Fibroblast of skin of back (primary cell): ENCODE data around the gene ATP13A2.
"Not testable (repeated sequence)": the region's sequence is repeated elsewhere in the genome, so short reads cannot be mapped to it uniquely, and the experiment has no call there.

Experiments
- DNase-seq: peaks from one replicate; pipeline ENCODE4 v3.0.0-alpha.2; 2013

Gene ATP13A2

DNA sequence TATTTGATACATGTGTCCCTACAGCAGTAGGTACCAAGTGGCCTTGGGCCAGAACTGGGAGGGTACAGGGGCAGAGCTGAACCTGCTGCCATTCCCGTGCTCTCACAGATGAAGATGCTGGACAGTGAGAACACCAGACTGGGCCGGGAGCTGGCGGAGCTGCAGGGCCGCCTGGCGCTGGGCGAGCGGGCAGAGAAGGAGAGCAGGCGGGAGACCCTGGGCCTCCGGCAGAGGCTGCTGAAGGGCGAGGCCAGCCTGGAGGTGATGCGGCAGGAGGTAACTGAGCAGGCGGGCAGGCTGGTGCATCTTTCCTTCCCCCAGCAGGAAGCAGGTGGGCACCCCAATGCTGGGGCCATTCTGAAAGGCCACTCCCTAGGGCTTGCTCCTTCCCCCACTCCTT, 53.3 kb downstream of the ATP13A2 start:
- DNase-seq = no peak

DNA sequence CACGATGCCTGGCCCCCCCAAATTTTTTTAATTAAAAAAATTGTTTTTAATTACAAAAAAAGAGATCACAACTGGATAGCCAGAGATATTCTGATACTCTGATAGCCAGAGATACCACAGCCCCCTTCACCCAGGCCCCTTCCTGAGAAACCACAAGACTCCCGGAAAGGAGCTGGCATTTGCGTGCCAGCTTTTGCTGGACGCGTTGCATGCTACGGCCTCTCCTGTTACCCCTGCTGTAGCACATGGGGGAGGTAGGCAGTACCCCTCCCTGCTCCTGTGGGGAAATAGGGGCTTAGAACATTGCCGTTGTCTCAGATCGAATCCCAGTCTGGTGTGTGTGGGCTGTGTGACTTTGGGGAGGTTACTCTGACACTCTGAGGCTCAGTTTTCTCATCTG, 54.0 kb downstream of the ATP13A2 start:
- no peak for DNase-seq

DNA sequence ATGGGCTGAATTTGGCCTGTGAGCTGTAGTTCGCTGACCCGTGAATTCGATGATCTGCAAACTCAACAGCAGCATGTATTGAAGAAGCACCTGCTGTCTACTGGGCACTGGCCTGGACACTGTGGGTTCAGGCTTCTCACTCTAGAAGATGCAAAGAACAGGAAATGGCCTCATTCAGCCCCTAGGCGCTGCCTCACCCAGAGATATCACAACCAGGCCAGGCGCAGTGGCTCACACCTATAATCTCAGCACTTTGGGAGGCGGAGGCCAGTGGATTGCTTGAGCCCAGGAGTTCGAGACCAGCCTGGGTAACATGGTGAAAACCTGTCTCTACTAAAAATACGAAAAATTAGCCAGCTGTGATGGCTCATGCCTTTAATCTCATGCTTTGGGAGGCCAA, 55.0 kb downstream of the ATP13A2 start:
- DNase-seq = no peak

DNA sequence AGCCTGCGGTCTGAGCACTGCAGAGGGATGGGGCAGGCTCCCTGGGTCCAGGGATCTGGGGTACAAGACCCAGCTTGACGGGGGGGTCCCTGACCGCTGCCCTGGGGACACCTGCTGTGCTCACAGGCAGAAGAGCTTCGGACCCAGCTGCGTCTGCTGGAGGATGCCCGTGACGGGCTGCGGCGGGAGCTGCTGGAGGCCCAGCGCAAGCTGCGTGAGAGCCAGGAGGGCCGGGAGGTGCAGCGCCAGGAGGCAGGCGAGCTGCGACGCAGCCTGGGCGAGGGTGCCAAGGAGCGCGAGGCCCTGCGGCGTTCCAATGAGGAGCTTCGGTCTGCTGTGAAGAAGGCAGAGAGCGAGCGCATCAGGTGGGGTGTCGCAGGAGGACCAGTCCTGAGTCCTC, 56.5 kb downstream of the ATP13A2 start:
- no peak for DNase-seq

DNA sequence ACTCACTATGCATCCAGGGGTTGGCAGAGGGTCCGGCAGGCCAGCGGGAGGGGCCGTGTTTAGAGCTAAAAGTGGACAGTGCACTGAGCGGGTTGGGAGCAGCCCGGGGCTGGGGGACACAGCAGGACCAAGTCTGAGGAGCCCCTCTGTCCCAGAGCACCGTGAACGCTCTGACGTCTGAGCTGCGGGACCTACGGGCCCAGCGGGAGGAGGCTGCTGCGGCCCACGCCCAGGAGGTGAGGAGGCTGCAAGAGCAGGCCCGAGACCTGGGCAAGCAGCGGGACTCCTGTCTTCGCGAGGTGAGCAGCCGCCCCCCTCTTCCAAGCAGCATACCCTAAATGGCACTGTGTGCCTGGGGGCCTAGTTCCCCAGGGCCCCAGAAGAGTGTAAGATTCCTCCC, 57.1 kb downstream of the ATP13A2 start:
- no peak for DNase-seq

DNA sequence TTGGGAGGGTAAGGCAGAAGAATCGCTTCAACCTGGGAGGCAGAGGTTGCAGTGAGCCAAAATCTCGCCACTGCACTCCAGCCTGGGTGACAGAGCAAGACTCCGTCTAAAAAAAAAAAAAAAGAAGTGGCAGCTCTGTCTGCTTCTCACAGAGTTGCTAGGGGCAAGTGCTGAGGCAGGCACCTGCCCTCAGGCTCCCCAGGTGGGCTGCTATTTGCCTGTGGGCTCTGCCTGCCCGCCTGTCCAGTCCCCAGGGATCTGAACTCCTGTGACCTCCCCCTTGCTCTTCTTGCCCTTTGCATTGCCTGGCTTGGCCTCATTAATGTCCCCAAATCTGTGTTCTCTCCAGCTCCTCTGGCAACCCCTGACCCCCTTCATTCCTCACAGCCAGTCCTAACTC, 59.4 kb downstream of the ATP13A2 start:
- DNase-seq = not testable (repeated sequence)

DNA sequence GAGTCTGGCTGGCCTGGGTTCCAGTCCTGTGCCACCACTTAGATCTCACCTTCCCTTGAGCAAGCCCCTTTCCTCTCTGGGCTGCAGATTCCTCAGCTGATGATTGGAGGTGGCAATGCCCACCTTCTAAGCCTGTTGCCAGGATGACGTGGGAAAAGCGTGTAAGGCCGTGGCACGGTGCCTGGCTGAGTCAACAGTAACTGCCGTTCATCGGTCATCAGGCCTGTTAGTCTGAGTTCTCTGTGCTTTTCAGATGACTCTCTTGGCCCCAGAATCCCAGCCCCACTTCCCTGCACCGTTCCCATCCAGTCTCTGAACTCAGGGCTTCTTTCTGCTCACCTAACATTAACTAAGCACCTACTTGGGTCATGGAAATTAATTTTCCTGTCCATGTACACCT, 62.7 kb downstream of the ATP13A2 start:
- not testable (repeated sequence) for DNase-seq

DNA sequence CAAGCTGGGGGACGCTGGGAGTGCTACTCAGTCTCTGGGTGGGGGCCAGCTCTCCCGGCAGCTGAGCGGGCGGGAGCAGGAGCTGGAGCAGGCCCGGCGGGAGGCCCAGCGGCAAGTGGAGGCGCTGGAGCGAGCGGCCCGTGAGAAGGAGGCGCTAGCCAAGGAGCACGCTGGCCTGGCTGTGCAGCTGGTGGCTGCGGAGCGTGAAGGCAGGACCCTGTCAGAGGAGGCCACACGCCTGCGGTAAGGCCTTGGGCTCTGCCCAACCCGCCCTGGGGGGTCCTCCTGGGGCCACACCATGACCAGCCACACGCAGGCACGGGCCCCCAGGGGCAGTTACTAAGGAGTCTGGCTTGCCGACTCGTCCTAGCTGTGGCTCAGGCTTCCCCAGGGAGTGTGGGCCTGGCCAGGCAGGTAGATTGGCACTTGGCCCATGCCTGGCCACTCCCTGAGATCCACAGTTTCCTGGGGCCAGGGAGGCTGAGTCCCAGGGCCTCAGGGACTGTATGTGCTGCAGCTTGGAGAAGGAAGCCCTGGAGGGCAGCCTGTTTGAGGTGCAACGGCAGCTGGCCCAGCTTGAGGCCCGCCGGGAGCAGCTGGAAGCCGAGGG, 63.3 kb downstream of the ATP13A2 start:
- not testable (repeated sequence) for DNase-seq

DNA sequence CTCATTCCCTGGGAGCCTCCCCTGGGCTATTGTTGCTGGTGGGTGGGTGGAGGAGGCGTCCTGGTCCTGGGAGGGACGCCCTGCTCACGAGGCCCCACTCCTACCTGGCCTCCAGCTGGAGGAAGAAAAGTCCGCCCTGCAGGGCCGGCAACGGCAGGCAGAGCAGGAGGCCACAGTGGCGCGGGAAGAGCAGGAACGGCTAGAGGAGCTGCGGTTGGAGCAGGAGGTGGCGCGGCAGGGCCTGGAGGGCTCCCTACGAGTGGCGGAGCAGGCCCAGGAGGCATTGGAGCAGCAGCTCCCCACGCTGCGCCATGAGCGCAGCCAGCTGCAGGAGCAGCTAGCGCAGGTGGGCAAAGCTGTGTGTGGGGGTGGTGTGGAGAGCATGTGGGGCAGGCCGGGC, 65.1 kb downstream of the ATP13A2 start:
- no peak for DNase-seq

DNA sequence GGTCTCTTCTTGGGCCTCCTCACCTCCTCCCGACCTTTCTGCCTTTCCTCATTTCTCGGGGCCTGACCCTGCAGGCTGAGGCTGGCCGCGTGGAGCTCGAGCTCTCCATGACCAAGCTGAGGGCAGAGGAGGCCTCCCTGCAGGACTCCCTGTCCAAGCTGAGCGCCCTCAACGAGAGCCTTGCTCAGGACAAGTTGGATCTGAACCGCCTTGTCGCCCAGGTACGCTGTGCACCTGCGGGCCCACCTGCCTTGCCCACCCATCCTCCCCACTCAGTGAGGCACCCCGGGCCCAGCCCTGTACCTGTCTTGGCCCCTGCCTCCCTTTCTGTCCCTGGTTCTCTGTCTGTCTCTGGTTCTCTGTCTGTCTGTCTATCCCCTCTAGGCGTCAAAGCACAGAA, 65.5 kb downstream of the ATP13A2 start:
- DNase-seq = not testable (repeated sequence)

DNA sequence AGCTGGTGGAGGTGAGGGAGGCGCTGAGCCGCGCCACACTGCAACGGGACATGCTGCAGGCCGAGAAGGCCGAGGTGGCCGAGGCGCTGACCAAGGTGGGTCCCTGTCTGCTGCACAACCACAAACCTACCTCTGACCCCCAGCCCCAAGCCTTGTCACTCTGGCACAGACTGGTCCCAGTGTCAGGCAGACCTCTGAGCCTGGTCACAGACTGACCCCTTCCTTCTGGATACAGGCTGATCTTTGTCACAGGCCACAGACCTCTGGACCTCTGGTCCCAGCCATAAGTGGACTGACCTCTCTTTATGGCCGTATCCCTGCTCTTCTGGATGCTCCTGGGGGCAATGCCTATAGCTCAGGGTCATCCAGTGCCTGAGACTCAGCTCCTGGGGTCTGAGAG, 66.2 kb downstream of the ATP13A2 start:
- DNase-seq = not testable (repeated sequence)

DNA sequence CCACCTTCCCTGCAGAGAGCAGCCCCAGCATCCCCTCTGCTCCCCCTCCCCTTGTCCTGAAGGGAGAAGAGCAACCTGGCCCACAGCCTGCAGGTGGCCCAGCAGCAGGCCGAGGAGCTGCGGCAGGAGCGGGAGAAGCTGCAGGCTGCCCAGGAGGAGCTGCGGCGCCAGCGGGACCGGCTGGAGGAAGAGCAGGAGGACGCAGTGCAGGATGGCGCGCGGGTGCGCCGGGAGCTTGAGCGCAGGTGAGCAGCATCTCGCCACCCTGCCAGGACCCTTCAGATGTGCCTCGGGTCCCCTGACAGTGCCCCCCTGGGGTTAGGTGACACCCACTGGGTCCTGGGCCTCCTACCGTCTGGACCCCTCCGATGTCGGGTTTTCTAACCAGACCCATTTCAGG, 67.7 kb downstream of the ATP13A2 start:
- no peak for DNase-seq

DNA sequence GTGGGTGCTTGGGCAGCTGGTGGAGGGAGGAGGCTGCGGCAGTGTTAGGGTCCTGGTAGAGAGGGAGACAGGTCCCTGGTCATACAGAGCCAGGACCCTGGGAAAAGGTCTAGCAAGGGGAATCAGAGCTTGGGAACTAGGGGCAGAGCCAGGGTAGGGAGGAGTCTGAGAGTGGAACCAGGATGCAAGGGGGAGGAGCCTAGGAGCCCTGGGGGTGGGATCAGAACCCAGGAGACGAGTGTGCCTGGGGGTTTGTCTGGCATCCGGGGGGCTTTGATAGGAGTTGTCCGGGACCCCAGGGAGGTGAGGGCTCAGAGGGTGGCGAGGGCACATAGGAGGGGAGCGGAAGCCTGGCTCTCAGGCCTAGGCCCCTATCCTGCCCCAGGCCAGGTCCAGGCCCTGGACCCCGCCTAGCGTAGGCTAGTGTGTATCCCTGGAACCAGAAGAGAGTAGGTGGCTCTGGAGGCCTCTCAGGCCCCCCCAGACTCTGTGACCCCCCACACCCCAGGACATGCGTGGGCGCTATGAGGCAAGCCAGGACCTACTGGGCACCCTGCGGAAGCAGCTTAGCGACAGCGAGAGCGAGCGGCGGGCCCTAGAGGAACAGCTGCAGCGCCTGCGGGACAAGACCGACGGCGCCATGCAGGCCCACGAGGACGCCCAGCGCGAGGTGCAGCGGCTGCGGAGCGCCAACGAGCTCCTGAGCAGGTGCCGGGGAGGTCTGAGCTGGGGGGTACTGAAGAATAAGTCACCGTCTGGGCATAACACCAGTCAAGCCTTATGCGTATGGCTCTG, 72.1 kb downstream of the ATP13A2 start:
- not testable (repeated sequence) for DNase-seq

DNA sequence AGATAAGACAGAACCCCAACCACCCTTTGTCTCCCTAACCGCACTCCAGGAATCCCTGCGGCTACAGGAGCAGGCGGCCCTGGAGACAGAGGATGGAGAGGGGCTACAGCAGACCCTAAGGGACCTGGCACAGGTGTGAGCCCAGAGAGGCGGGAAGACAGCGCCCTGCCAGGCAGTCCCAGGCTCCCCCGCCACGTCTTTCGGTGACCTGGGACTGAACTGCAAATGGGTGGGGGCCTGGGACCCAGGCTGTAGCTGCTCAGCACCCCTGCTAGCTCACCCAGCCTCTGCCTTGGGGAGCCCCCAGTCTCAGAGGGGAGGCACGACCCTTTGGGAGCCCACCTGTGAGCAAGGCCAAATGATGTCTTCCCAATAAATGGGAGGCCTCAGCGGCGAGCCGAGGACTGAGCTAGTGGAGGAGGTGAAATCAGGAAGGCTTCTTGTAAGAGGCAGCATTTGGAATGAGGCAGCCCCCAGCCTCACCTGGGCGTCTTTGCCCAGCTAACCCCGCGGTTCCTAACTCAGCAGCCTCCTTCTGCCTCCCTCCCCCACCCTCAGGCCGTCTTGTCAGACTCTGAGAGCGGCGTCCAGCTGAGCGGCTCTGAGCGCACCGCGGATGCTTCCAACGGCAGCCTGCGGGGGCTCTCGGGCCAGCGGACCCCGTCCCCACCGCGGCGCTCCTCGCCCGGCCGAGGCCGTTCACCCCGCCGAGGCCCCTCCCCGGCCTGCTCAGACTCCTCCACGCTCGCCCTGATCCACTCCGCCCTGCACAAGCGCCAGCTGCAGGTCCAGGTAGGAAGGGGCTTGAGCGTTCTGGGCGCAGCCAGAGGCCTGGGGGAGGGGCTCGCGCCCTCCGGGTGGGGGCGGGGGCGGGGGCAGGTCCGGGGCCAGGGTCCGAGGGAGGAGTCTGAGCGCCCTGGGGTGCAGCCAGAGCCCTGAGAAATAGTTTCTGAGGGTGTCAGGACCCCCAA, 73.1 kb downstream of the ATP13A2 start:
- no peak for DNase-seq

DNA sequence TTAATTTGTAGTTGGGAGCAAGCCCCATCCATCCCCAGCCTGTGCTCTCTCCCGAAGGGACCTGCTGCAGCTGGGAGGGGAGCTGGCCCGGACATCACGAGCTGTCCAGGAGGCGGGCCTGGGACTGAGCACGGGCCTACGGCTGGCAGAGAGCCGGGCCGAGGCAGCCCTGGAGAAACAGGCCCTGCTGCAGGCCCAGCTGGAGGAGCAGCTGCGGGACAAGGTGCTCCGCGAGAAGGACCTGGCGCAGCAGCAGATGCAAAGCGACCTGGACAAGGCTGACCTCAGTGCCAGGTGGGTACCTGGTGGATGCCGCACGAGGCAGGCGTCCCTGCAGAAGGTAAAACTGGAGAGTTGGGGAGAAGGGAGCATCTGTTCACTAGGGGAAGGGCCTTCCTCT, 75.1 kb downstream of the ATP13A2 start:
- not testable (repeated sequence) for DNase-seq
